HCT116 (cell line): Measurements from ENCODE around the gene MVK. TPM values are rescaled to one million over a fixed set of nuclear protein-coding genes. Genes with fewer than 3 reads are reported as not detected.

ENCODE experiments used
- ATAC-seq: fragments of 200-7000 bp; cut with Tn5 transposase; 2 replicates; pipeline ENCODE4 v1.9.1; 2020; ENCODE audit warnings: mild to moderate bottlenecking, moderate library complexity
- BruUV-seq: library from RNA; stranded (reverse); fragments of 400-500 nt; replicated peaks from 2 replicates; lab custom pipeline; 2021; lab: Mats Ljungman, UMichigan
- CTCF ChIA-PET: fragments of 300-600 bp; sonication (Branson Sonifier 250); formaldehyde crosslinking; loops from one replicate; lab custom pipeline; 2021; ENCODE audit warnings: antibody characterized with exemption; lab: Charles Lee
- POLR2A ChIA-PET: fragments of 300-600, 350-600 bp; sonication (Branson Sonifier 250); formaldehyde crosslinking; loops from one replicate; lab custom pipeline; 2021; ENCODE audit warnings: antibody characterized with exemption; lab: Charles Lee
- RAD21 ChIA-PET, 2 experiments: fragments of 300-600 bp; sonication (Branson Sonifier 250); formaldehyde crosslinking; loops; one replicate each; lab custom pipeline; 2023; ENCODE audit warnings: low total read pairs in 2 of 2; ENCODE audit not compliant: uncharacterized antibody in 2 of 2, unreplicated experiment in 2 of 2, low non-redundant PET in 1 of 2; lab: Charles Lee
- DNase-seq: peaks from one replicate; pipeline ENCODE4 v3.0.0-alpha.2; 2010; ENCODE audit warnings: low read depth, low spot score
- H2AFZ ChIP-seq: fragments of 200-600 bp; shearing (Covaris generic), sonication (generic); 2 replicates; pipeline ENCODE4 v1.6.1; 2017; ENCODE audit warnings: low read depth, mixed run types, mixed read lengths, antibody characterized with exemption, low read length; ENCODE audit not compliant: poor library complexity, severe bottlenecking
- H3K27ac ChIP-seq: 2 replicates; pipeline ENCODE4 v1.5.1; 2012; ENCODE audit warnings: low read depth, low read length
- H3K27me3 ChIP-seq: fragments of 200-600 bp; sonication (generic); 2 replicates; pipeline ENCODE4 v1.6.1; 2016; ENCODE audit warnings: mixed run types, low read length, mixed read lengths; ENCODE audit not compliant: insufficient read depth
- H3K36me3 ChIP-seq, 2 experiments: fragments of 200-500 bp in 1 of 2; fragments of 200-600 bp in 1 of 2; sonication (Bioruptor generic) in 1 of 2; sonication (generic) in 1 of 2; 2 replicates each; pipeline versions ENCODE4 v1.5.1 to v1.6.1; 2014 to 2016; ENCODE audit warnings: low read length in 2 of 2, inconsistent platforms in 1 of 2, mixed read lengths in 1 of 2, mixed run types in 1 of 2; ENCODE audit not compliant: insufficient read depth in 2 of 2, control insufficient read depth in 1 of 2
- H3K4me1 ChIP-seq, 2 experiments: fragments of 200-600 bp in 1 of 2; sonication (generic) in 1 of 2; 2 replicates each; pipeline versions ENCODE4 v1.5.1 to v1.6.1; 2012 to 2017; ENCODE audit warnings: low read length in 2 of 2, inconsistent platforms in 1 of 2, mild to moderate bottlenecking in 1 of 2, mixed read lengths in 1 of 2, mixed run types in 1 of 2, moderate library complexity in 1 of 2; ENCODE audit not compliant: insufficient read depth in 2 of 2, control insufficient read depth in 1 of 2
- H3K4me2 ChIP-seq: fragments of 200-600 bp; sonication (generic); 2 replicates; pipeline ENCODE4 v1.6.1; 2017; ENCODE audit warnings: mixed run types, low read length, mixed read lengths
- H3K4me3 ChIP-seq, 2 experiments: fragments of 200-600 bp in 1 of 2; sonication (generic) in 1 of 2; replicated peaks in 1 of 2; 2 replicates each; pipeline ENCODE4 v1.5.1; 2011 to 2016; ENCODE audit warnings: low read length in 2 of 2, control low read depth in 1 of 2, low read depth in 1 of 2, mild to moderate bottlenecking in 1 of 2, mixed read lengths in 1 of 2, mixed run types in 1 of 2
- H3K79me2 ChIP-seq: fragments of 200-600 bp; sonication (generic); 2 replicates; pipeline ENCODE4 v1.6.1; 2017; ENCODE audit warnings: mild to moderate bottlenecking, mixed run types, low read length, moderate library complexity, mixed read lengths; ENCODE audit not compliant: insufficient read depth
- H3K9ac ChIP-seq: fragments of 200-600 bp; sonication (generic); 2 replicates; pipeline ENCODE4 v1.6.1; 2016; ENCODE audit warnings: low read length, mixed read lengths
- H3K9me2 ChIP-seq: fragments of 200-600 bp; sonication (generic), shearing (Covaris generic); 2 replicates; pipeline ENCODE4 v1.6.1; 2017; ENCODE audit warnings: mixed run types, mild to moderate bottlenecking, moderate library complexity; ENCODE audit not compliant: insufficient read depth
- H3K9me3 ChIP-seq, 2 experiments: fragments of 200-500 bp in 1 of 2; fragments of 200-600 bp in 1 of 2; sonication (Bioruptor generic) in 1 of 2; sonication (generic) in 1 of 2; 2 replicates each; pipeline ENCODE4 v1.6.1; 2014 to 2017; ENCODE audit warnings: low read length in 2 of 2, mixed read lengths in 2 of 2, inconsistent platforms in 1 of 2, low read depth in 1 of 2, mild to moderate bottlenecking in 1 of 2, mixed run types in 1 of 2, moderate library complexity in 1 of 2; ENCODE audit not compliant: control insufficient read depth in 1 of 2, insufficient read depth in 1 of 2
- H4K20me1 ChIP-seq: fragments of 200-600 bp; sonication (generic), shearing (Covaris generic); 2 replicates; pipeline ENCODE4 v1.6.1; 2017; ENCODE audit warnings: mixed run types, mild to moderate bottlenecking, moderate library complexity; ENCODE audit not compliant: insufficient read depth
- CEBPB ChIP-seq: IDR thresholded peaks from 2 replicates; pipeline ENCODE4 v1.6.1; 2012; ENCODE audit warnings: low read depth
- RAD21 ChIP-seq: IDR thresholded peaks from 2 replicates; pipeline ENCODE4 v1.6.1; 2012; ENCODE audit warnings: low read depth, mild to moderate bottlenecking
- SIN3A ChIP-seq: IDR thresholded peaks from 2 replicates; pipeline ENCODE4 v1.6.1; 2012; ENCODE audit warnings: low read depth
- SP1 ChIP-seq: IDR thresholded peaks from 2 replicates; pipeline ENCODE4 v1.6.1; 2012; ENCODE audit warnings: low read depth
- intact Hi-C: fragments of 100-400 bp; cut with micrococcal nuclease; formaldehyde crosslinking; loops from 2 replicates; pipeline ENCODE4 v1.10.0; 2022
- total RNA-seq: library from RNA; stranded (reverse); gene quantifications from one replicate; pipeline ENCODE4 v1.2.1, GENCODE V29; 2021; ENCODE audit not compliant: unreplicated experiment
- TF ChIP-seq, protein P1 (sequence below): IDR thresholded peaks from 2 replicates; pipeline ENCODE4 v1.6.1; 2011; ENCODE audit warnings: mild to moderate bottlenecking, low read length, moderate library complexity; ENCODE audit not compliant: insufficient replicate concordance; ENCODE audit errors: extremely low read depth
- TF ChIP-seq, protein P2 (sequence below): IDR thresholded peaks from 2 replicates; pipeline ENCODE4 v1.6.1; 2012

MVK gene
- total RNA-seq, 1 experiment from 2014 or later: 17.3 TPM

DNA sequence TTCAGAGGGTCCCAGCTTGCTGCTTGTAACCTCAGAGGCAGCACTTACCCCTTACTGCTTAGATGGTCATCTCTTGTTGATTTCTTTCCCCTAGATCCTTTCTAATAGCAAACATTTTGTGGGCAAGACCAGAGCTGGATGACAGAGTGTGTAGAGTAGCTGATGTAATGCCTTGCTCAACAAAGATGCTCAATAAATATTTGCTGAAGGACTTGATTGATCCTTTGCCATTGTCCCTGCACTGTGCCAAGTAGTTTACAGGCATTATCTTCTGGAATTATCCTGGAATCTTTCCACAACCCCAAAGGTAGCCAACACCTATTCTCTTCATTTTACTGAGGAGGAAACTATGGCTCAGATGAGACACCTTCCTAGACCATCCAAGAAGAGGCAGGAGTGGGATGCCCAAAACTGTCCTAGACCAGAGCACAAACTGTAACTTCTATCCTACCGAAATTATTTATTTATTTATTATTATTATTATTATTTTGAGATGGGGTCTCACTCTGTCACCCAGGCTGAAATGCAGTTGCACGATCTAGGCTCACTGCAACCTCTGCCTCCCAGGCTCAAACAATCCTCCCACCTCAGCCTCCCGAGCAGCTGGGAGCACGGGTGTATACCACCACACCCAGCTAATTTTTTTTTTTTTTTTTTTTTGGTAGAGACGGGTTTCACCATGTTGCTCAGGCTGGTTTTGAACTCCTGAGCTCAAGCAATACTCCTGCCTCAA, 1.7 kb upstream of the MVK start (continued):
- TF ChIP-seq, protein P1, sequence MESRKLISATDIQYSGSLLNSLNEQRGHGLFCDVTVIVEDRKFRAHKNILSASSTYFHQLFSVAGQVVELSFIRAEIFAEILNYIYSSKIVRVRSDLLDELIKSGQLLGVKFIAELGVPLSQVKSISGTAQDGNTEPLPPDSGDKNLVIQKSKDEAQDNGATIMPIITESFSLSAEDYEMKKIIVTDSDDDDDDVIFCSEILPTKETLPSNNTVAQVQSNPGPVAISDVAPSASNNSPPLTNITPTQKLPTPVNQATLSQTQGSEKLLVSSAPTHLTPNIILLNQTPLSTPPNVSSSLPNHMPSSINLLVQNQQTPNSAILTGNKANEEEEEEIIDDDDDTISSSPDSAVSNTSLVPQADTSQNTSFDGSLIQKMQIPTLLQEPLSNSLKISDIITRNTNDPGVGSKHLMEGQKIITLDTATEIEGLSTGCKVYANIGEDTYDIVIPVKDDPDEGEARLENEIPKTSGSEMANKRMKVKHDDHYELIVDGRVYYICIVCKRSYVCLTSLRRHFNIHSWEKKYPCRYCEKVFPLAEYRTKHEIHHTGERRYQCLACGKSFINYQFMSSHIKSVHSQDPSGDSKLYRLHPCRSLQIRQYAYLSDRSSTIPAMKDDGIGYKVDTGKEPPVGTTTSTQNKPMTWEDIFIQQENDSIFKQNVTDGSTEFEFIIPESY: no peak

DNA sequence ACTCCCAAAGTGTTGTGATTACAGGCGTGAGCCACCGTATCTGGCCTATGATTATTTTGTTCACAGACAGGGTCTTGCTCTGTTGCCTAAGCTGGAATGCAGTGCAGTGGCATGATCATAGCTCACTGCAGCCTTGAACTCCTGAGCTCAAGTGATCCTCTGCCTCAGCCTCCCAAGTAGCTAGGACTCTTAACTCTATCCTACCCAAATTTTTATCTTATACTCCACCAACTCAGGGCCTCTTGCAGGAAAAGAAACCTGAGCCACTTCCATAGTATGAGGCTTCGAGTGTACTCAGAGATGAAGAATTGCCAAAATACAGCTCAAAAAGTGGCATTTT, 1.1 kb upstream of the MVK start:
- intact Hi-C loops: no loop called here

More for the DNA sequence above, 1.1 kb upstream of the MVK start:
- ATAC-seq (no peak), DNase-seq (no peak)
- peak overlapping the region; percentile 86 for H3K4me2 ChIP-seq
- no peaks in the 10 kb centered on the region for H3K27me3 ChIP-seq
- peak overlapping the region; percentile 1 for H2AFZ ChIP-seq
- H3K27ac ChIP-seq: peak overlapping the region; percentile 77; the same call in 1 of the 2 replicates
- RAD21 ChIA-PET: no interaction called here
- no TSS peak for BruUV-seq
- H3K9ac ChIP-seq: peak overlapping the region; percentile 71
- CTCF ChIA-PET: interaction anchor here (1.2 kb wide), 1 partner anchor 10 kb away, joined by 3 read pairs; no protein-coding TSS in a partner anchor
- POLR2A ChIA-PET: interaction anchor here (0.7 to 1.7 kb wide), 2 partner anchors 25 to 105 kb away, joined by 3 to 4 read pairs; no protein-coding TSS in a partner anchor
- H3K9me3 ChIP-seq: no peaks in the 10 kb centered on the region
- peaks cover 0 to 4% of the 10 kb centered on the region in 2 experiments; a peak in 1 of 4 replicates for H3K36me3 ChIP-seq
- H4K20me1 ChIP-seq: no peaks in the 10 kb centered on the region
- TF ChIP-seq, protein P2, sequence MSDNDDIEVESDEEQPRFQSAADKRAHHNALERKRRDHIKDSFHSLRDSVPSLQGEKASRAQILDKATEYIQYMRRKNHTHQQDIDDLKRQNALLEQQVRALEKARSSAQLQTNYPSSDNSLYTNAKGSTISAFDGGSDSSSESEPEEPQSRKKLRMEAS: no peak
- TF ChIP-seq SIN3A: no peak
- no peak for TF ChIP-seq CEBPB
- TF ChIP-seq SP1: no peak
- no peak for TF ChIP-seq RAD21
- H3K9me2 ChIP-seq: no peaks in the 10 kb centered on the region
- peaks cover 4 to 17% of the 10 kb centered on the region in 2 experiments; a peak in 3 of 4 replicates for H3K4me1 ChIP-seq
- H3K4me3 ChIP-seq: peak overlapping the region; percentile 71 to 90
- H3K79me2 ChIP-seq: no peaks in the 10 kb centered on the region
